Measurements from ENCODE around the gene HSPA1A. TPM values are rescaled to one million over a fixed set of nuclear protein-coding genes. Genes with fewer than 3 reads are reported as not detected.
"Not testable (repeated sequence)": the region's sequence is repeated elsewhere in the genome, so short reads cannot be mapped to it uniquely, and the experiment has no call there.

The HSPA1A gene
- total RNA-seq, 1 donor from 2014 or later = 28.1 TPM

DNA sequence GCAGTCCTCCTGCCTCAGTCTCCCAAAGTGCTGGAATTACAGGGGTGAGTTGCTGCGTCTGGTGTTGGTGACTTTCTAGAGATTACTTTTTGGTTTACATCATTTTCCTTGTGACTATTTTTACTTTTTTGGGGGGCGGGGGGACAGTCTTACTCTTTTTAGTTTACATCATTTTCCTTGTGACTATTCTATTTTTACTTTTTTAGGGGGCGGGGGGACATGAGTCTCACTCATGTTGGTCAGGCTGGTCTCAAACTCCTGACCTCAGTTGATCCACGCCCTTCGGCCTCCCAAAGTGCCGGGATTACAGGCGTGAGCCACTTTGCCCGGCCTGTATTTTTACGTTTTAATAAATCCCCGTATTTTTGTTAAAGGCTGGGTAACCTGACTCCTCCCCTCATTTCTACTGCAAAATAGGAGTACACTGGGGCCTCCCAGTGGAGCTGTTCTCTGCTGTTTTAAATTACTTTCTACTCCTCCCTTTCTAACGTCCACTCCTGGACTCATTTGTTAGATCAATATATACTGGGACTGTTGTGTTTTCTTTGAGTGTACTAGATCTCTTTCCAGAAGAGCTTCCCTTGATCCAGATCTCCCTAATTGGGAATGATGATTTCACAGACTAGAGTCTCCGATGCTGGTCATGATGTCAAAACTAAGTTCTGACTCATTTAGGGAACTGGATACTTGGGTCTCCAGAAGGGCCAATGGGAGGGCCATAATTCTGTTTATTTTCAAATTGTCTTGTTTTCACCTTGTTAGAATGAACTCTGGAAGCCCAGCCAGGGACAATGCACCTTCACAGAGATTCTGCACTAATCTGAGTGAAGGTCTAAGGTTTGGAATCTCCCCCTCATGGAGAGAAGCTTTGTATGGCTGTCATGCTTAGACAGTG is 21.4 kb downstream of the HSPA1A start:
- no peak for ATAC-seq (ENCODE audit: low read depth)
- Mint-ChIP-seq H3K9me3 (no peaks in the 10 kb centered on the region), H3K4me1 (peaks cover 57% of the 10 kb centered on the region)

DNA sequence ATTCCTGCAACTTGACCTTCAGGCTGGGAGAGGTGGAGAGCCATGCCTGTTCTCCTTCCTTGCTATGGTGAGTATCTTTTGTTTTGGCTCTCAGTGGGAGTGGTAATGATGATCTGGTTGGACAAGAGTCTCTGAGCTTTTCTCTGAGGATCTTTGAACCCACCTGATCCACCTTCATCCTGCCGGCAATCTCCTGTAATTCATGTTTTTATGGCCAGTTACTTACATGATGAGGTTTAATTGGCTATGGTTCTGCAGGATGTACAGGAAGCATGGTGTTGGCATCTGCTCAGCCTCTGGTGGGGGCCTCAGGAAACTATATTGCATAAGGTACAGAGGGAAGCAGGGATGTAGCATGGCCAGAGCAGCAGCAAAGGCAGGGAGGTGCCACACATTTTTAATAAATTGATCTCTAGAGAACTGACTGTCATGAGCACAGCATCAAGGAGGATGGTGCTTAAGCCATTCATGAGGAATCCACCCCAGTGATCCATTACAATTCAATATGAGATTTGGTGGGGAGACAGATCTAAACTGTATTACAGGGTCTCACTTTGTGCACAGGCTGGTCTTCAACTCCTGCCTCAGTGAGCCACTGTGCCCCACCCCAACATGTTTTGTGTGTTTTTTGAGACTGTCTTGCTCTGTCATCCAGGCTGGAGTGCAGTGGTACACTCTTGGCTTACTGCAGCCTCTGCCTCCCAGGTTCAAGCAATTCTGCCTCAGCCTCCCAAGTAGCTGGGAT is 22.2 kb downstream of the HSPA1A start:
- peak overlapping the region; percentile 98 for H3K27ac Mint-ChIP-seq
- H3K27me3 Mint-ChIP-seq = no peaks in the 10 kb centered on the region
- ATAC-seq (ENCODE audit: low read depth) = no peak
- TF ChIP-seq, protein P1, sequence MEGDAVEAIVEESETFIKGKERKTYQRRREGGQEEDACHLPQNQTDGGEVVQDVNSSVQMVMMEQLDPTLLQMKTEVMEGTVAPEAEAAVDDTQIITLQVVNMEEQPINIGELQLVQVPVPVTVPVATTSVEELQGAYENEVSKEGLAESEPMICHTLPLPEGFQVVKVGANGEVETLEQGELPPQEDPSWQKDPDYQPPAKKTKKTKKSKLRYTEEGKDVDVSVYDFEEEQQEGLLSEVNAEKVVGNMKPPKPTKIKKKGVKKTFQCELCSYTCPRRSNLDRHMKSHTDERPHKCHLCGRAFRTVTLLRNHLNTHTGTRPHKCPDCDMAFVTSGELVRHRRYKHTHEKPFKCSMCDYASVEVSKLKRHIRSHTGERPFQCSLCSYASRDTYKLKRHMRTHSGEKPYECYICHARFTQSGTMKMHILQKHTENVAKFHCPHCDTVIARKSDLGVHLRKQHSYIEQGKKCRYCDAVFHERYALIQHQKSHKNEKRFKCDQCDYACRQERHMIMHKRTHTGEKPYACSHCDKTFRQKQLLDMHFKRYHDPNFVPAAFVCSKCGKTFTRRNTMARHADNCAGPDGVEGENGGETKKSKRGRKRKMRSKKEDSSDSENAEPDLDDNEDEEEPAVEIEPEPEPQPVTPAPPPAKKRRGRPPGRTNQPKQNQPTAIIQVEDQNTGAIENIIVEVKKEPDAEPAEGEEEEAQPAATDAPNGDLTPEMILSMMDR (IDR thresholded peaks at IDR 0.05) = no peak
- H3K36me3 Mint-ChIP-seq (ENCODE audit: low read depth) = peaks cover 66% of the 10 kb centered on the region
- ChIA-PET POLR2A (interaction anchor here (0.5 to 9.9 kb wide), 11 partner anchors 10 to 339 kb away, joined by 3 to 133 read pairs (median 4); partner anchors contain the start of genes CSNK2B, DXO, GPANK1 and HSPA1B), CTCF (no interaction called here)
- no peak for DNase-seq
- H3K4me3 Mint-ChIP-seq = peak overlapping the region; percentile 99
- intact Hi-C loops (cut with micrococcal nuclease) = no loop called here
- no peaks in the 10 kb centered on the region for H3K9me3 Mint-ChIP-seq
- peaks cover 56% of the 10 kb centered on the region for H3K4me1 Mint-ChIP-seq

More for the DNA sequence above, 21.4 kb downstream of the HSPA1A start:
- intact Hi-C loops (cut with micrococcal nuclease) = no loop called here
- peak overlapping the region; percentile 98 for H3K27ac Mint-ChIP-seq
- DNase-seq = no peak
- CTCF ChIA-PET = interaction anchor here (1.1 kb wide), 1 partner anchor 27 kb away, joined by 4 read pairs; the partner anchor contains the start of gene NEU1
- no peaks in the 10 kb centered on the region for H3K27me3 Mint-ChIP-seq
- TF ChIP-seq, protein P1 (IDR thresholded peaks at IDR 0.05) = no peak
- POLR2A ChIA-PET = interaction anchor here (0.5 to 9.9 kb wide), 15 partner anchors 7 to 1236 kb away, joined by 3 to 133 read pairs (median 6); partner anchors contain the start of genes C6orf47, CLIC1, DDAH2 and DDX39B
- H3K36me3 Mint-ChIP-seq (ENCODE audit: low read depth) = peaks cover 62% of the 10 kb centered on the region
- H3K4me3 Mint-ChIP-seq = peak overlapping the region; percentile 99

DNA sequence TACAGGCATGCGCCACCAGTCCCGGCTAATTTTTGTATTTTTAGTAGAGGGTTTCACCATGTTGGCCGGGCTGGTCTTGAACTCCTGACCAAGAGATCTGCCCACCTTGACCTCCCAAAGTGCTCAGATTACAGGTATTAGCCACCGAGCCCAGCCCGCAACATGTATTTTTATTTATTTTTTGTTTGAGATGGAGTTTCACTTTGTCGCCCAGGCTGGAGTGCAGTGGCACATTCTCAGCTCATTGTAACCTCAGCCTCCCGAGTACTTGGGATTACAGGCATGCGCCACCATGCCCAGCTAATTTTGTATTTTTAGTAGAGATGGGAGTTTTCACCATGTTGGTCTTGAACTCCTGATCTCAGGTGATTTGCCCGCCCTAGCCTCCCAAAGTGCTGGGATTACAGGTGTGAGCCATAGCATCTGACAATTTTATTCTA is 22.8 kb downstream of the HSPA1A start:
- ATAC-seq (ENCODE audit: low read depth); intact Hi-C loops (cut with micrococcal nuclease); CTCF ChIA-PET; DNase-seq; H3K9me3 Mint-ChIP-seq; H3K27me3 Mint-ChIP-seq: not testable (repeated sequence)
- POLR2A ChIA-PET = interaction anchor here (1.1 to 9.9 kb wide), 7 partner anchors 11 to 173 kb away, joined by 3 to 133 read pairs (median 3); partner anchors contain the start of genes CSNK2B, GPANK1, HSPA1B and NEU1
- peaks cover 66% of the 10 kb centered on the region for H3K36me3 Mint-ChIP-seq (ENCODE audit: low read depth)
- H3K27ac Mint-ChIP-seq = peak overlapping the region; percentile 98
- H3K4me3 Mint-ChIP-seq = peak overlapping the region; percentile 99
- peaks cover 51% of the 10 kb centered on the region for H3K4me1 Mint-ChIP-seq

DNA sequence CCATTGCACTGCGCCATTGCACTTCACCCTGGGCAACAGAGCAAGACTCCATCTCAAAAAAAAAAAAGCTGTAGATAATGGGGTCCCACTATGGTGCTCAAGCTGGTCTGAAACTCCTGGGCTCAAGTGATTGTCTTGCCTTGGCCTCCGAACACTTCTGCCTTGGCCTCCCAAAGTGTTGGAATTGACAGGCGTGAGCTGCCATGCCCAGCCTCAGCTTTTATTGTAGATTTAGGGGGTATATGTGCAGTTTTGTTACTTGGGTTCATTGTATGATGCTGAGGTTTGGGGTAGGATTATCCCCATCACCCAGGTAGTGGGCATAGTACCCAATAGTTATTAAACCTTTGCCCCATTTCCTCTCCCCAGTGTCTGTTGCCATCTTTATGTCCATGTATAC is 23.6 kb downstream of the HSPA1A start:
- no peak for DNase-seq
- Mint-ChIP-seq H3K4me3 (peak overlapping the region; percentile 11), H3K4me1 (peaks cover 47% of the 10 kb centered on the region), H3K36me3 (ENCODE audit: low read depth) (peaks cover 66% of the 10 kb centered on the region), H3K27ac (no peak overlapping the region), H3K9me3 (no peaks in the 10 kb centered on the region), H3K27me3 (no peaks in the 10 kb centered on the region)
- ChIA-PET POLR2A (interaction anchor here (0.8 to 9.9 kb wide), 9 partner anchors 11 to 289 kb away, joined by 3 to 133 read pairs (median 3); partner anchors contain the start of genes CSNK2B, GPANK1, HSPA1A and HSPA1B), CTCF (interaction anchor here (1.2 kb wide), 1 partner anchor 49 kb away, joined by 4 read pairs; no protein-coding TSS in a partner anchor)
- ATAC-seq (ENCODE audit: low read depth) = no peak
- TF ChIP-seq, protein P1 (IDR thresholded peaks at IDR 0.05) = no peak
- intact Hi-C loops (cut with micrococcal nuclease) = no loop called here

GRCh38 chr6:31839779-31840126 is 24.4 kb downstream of the HSPA1A start:
- ChIA-PET POLR2A (interaction anchor here (0.5 to 0.9 kb wide), 4 partner anchors 24 to 1424 kb away, joined by 3 to 5 read pairs (median 3); no protein-coding TSS in a partner anchor), CTCF (interaction anchor here (1.2 kb wide), 1 partner anchor 48 kb away, joined by 4 read pairs; no protein-coding TSS in a partner anchor)
- H3K9me3 Mint-ChIP-seq; H3K4me3 Mint-ChIP-seq; H3K27me3 Mint-ChIP-seq; intact Hi-C loops (cut with micrococcal nuclease); ATAC-seq (ENCODE audit: low read depth); DNase-seq; H3K27ac Mint-ChIP-seq: not testable (repeated sequence)
- Mint-ChIP-seq H3K4me1 (peaks cover 40% of the 10 kb centered on the region), H3K36me3 (ENCODE audit: low read depth) (peaks cover 64% of the 10 kb centered on the region)

Measured in activated B cell treated with CpG ODN at 0.5 μM for 24 hours (primary cell).